GM19328 (cell line): ENCODE measurements around the gene PRKAG2.

Experiments
- ATAC-seq: cut with Tn5 transposase; IDR thresholded peaks from one replicate; pipeline ENCODE4 v1.9.1; 2021; ENCODE audit warnings: mild to moderate bottlenecking, moderate library complexity; ENCODE audit not compliant: unreplicated experiment

The PRKAG2 gene

DNA sequence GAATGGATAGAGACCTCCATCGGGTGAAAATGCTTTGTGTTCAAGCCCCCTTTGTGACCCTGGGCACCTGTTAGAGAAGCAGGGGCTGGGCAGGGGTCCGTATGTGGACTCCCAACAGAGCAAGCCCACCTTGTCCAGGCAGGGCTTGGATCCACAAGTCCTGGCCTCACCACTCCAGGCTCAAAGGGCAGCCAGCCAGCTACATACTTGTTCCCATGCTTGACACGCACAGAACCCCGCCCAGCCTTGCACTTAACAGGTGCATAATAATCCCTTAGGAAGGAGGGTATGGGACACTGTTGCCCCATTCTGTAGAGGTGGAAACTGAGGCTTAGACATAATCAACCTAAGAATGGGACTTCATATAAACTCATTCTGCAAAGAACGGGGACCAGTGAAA is 160.6 kb downstream of the PRKAG2 start:
- ATAC-seq, result no peak

DNA sequence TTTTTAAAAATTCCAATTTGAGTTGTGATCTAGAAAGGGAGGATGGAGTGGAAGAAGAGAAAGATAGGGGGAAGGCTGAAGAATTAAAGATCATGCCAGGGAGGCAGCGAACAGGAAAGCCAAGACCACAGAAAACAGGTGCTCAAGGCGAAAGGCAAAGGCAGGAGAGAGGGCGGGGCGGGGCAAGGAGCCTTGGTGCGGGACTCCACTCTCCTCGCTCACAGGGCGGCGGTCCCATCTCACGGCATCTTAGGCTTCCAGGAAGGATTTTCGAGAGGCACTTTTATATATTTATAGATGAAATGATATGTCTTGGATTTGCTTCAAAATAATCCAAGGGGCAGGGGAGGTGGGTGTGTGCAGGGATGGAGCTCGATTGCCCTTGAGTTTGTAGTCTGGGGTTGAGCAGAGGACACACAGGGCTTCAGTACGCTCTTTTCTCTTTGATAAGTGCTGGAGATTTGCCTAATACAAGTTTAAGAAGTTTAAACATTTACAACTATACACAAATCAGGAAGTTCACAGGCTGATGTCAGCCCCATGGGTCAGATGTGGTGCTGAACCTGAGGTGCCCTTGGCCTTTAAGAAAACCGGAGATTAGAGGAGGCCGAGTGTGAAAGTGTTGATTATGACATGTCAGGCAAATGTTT is 161.1 kb downstream of the PRKAG2 start:
- ATAC-seq, result no peak

DNA sequence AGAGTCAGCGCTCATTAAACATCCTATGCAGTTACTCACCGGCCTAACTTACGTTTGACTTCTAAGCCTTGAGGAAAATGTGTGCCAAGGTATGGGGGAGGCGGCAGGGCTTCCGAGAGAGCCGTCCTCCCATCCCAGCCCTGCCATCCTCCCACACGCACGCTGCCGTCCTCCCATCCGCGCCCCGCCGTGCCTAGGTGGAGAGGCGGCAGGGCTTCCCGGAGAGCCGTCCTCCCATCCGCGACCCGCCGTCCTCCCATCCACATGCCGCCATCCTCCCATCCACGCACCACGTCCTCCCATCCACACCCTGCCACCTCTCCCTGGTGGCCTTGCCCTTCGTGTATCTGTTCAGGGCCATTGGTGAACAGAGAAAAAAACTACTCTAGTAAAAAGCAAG is 162.7 kb downstream of the PRKAG2 start:
- ATAC-seq, result no peak

DNA sequence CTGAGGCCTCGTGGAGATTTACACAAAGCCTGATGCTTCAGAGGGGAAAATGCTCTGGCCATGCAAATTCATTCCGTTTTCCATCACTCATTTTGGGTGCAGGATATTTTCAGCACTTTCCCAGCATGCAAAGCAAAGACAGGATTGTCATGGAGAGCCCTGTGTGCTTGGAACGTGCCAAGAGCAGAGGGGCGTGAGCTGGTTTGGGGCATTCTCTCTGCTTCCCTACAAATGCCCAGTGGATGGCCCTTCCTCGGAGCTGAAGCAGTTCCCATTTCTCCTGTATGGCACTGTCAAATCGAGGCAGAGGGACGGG is 164.1 kb downstream of the PRKAG2 start:
- ATAC-seq, result no peak

DNA sequence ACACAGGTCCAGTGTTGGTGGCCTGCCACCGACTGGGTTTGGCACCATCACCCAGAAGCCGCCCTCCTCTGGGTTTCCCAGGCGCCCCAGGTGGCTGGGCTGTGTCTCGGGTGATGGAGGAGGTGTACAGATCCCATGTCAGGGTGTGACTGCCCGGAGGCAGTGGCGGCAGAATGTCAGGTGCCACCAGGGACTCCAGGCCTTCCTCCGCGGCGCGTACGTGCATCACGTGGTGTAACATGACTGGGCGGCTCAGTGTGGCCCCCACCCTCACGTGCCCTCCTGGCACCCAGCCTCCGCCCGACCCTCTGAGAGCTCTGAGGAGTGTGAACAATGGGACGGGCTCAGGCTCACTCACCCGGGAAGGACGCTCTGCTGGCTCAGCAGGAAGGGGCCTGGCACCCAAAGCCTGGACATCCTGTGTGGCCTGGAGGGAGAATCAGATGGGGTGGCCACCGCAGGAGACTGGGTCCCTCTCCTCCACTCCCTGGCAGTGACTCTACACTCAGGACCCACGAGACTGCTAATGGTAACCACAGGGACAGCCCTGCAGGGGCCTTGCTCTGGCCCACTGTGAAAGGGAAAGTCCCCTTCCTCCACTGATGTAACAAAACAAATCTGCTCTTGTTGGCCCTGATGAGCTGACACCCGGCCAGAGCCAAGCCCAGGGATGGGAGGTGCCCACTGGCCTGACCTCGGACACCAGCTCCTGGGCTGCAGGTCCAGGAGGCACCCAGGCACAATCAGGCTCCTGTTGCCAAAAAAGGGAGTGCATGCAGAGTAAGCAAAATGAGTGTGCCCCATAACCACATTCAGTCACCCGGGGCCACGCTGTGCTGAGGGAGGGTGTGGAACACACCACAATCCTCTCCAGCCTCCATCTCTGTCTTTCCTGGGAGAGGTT is 164.8 kb downstream of the PRKAG2 start:
- ATAC-seq, result no peak

DNA sequence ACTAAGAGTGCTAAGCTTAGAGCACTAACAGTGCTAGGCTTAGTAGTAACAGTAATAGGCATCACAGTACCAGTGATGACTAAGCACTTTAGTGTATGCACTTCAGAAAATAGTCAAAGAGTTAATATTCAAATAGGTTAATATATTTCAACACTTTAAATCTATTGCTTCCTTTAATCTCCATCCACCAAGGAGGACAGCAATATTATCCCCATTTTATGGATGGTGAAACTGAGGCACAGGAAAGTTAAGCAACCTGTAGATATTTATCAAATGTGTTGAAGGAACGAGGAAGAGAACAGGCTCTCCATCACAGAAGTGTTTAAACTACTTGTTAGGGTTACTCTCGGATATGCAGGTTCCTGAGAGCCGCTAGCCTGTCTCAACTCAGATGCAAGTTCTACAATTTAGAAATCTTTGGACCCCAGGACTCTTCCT is 165.5 kb downstream of the PRKAG2 start:
- no peak for ATAC-seq

DNA sequence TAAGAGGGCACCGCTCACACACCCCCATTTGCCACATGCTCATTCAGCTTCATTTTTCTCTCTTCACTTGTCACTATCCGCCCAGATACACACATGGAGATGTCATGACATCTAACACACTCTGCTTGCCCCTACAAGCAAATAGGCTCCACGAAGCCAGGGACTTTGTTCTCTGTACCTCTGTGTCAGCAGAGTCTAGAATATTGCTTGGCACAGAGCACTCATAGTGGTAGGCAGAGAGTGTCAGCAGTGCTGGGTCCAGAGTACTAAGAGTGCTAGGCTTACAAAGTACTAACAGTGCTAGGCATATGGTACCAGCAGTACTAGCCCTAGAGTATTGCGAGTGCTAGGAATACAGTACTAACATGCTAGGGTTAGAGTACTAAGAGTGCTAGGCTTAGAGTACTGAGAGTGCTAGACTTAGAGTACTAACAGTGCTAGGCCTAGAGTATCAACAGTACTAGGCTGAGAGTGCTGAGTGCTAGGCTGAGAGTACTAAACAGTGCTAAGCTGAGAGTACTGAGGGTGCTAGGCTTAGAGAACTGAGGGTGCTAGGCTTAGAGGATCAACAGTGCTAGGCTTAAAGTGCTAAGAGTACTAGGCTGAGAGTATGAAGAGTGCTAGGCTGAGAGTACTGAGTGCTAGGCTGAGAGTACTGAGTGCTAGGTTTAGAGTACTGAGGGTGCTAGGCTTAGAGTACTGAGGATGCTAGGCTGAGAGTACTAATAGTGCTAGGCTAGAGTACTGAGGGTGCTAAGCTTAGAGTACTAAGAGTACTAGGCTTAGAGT is 166.1 kb downstream of the PRKAG2 start:
- ATAC-seq, result no peak

DNA sequence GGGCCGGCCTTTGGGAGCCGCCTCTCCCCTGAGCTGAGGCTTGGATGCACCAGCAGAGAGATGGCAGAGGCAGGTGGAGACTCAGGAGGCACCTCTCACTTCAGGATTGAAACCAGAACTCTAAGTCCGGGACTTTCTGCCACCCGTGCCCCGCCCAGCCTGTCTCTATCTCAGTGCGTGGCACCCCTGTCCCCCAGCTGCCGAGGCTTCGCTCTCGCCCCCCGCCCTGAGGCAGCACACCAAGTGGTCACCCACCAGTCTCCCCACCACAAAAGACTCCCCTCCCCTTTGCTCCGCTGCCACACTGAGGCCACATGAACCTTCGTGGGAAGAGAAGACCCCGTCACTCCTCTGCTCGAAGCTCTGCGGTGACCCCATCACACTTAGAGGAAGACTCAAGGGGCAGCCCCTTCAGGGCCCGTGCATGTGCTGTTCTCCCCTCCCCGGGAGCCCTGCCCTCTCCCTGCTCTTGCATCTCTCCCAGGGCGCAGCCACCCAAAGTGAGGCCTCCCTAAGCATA is 166.7 kb downstream of the PRKAG2 start:
- no peak for ATAC-seq

DNA sequence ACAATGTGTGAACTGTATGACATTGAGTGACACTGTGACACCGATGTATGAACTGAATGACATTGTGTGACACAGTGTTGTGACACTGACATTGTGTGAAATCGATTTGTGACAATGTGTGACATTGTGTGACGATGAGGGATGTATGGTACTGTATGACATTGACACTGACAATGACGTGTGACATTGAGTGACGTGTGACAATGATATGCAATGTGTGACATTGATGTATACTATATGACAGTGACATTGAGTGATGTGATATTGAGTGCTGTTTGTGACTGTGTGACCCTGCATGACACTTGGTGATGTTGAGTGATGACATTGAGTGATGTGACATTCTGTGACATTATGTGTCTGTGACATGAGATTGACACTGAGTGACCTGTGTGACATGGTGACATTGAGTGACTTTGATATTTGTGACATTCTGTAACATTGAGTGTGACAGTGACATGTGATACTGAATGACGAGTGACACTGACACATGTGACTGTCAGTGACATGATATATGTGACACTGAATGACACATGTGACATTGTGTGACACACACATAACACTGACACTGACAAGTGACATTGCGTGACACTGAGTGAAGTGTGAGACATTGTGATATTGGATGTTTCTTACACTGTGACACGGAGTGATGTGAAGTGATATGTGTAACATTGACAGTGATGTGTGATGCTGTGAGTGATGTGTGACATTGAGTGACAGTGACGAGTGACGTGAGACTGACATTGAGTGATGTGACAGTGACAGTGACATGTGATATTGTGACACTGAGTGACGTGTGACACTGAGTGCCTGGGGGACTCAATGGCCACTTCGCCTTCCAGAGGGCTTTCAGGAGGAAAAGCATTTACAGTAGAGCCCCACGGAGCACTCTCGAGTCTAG is 167.5 kb downstream of the PRKAG2 start:
- no peak for ATAC-seq

DNA sequence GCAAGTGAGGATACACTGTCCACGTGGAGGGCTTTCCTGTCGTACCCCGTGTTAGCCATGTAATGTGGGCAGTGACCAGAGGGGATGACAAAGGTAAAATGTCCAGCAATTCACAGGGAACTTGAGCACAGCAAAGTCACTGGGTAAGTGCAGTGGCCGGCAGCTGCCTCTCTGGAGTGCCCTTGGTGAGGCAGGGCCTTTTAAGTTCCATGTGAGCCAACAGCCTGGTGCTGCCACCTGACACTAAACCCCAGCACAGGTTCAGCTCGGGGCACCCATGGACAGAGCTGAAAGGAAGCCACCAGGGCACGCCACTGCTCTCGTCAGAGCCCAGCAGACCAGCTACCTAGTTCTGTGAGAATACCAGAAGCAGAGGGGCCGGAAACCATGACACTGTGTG is 168.3 kb downstream of the PRKAG2 start:
- ATAC-seq, result no peak

DNA sequence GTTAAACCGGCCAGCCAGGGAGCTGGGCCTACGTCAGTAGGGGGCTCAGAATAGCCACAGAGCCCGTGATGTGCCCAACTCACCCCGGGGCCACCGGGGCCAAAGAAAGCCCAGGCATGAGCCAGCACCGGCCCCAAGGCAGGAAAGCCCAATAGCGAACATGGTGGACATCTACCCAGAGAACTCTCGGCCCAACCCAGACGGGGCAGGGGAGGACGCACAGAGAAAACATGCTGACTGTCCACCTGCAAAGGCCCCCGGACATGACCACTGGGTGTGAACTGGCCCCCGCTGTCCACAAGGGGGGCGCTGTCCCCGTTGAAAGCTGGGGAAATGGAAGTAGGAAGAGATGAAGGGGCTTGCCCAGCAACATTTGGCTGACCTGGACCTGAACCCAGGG is 169.2 kb downstream of the PRKAG2 start:
- no peak for ATAC-seq

DNA sequence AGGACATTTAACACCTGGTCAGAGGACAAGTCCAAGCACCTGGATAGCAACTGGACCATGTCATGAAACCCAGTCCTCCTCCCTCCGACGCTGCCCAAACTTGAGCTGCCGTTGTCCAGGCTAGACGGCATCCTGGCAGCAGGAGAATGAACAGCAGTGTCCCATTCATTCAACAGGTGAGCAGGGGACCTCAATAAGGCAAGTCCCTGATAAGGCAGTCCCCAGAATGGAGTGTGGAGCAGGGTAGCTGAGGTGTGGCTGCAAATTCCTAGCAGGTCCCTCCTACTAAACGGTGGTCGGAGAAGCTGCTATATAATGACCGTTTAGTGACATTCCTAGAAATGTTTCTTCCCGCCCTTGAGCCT is 169.8 kb downstream of the PRKAG2 start:
- ATAC-seq, result no peak

DNA sequence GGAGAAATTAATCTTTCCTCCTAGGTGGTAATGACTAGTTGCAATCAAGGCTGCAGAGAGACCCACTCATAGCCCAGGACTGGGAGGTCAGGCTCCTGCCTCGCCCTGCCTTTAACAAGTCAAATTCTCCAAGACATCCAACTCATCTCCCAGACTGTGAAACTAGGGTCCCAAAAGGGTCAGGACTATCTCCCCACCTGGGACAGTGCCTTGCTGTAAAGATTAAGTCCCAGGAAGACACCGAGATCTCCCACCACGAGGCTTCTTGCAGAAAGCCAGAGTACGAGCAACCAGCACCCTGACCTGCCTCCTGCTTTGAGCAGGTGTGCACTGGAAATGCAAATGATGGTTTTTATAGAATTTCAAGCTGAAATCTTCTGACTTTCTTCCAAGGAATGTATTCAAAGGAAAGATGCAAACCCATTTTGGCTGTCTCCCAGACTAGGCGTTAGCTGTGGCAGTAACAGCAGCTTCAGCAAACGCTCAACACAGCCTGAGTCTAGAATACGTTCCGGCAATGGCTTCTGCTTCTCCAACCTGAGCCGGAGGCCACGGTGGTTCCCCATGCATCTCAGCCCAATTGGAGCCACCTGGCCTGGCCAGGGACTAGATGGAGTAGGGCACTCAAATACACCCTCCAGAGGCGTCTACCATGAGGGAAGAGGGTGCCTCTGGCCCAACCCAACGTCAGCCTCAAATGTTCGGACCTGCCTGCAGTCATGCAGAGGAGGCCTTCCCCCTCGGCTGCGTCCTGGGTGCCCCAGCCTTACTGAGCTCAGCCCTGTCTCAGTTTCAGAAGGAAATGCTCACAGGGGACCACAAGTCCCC is 170.4 kb downstream of the PRKAG2 start:
- no peak for ATAC-seq

DNA sequence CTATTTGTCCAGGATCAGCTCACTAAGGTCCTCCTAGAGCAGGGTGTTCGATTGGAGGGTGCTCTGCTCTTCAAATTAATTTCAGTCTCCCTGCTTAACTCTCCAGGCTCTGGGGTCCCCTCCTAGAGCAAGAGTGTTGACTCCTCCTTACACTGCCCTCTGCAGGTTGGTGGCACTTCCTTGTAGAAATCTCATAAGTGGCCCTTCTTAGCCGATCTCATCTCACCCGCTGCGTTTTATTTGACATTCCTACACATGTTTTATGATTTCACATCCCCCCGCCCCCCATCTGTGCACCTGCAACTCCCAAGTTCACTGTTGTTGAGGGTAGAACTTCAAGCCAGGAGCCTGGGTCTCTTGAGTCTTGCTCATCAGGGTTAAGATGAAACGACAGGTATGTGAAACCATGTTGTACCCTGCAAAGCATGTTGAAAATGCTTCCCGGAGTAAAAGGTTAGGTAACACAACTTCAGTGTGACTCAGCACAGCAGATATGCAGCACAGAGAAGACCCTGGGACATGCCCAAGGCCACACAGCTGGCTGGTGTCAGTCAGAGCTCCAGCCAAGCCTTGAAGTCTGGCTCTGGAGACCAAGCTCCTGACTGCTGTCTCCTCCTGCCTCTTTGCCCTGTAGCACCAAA is 171.2 kb downstream of the PRKAG2 start:
- no peak for ATAC-seq

DNA sequence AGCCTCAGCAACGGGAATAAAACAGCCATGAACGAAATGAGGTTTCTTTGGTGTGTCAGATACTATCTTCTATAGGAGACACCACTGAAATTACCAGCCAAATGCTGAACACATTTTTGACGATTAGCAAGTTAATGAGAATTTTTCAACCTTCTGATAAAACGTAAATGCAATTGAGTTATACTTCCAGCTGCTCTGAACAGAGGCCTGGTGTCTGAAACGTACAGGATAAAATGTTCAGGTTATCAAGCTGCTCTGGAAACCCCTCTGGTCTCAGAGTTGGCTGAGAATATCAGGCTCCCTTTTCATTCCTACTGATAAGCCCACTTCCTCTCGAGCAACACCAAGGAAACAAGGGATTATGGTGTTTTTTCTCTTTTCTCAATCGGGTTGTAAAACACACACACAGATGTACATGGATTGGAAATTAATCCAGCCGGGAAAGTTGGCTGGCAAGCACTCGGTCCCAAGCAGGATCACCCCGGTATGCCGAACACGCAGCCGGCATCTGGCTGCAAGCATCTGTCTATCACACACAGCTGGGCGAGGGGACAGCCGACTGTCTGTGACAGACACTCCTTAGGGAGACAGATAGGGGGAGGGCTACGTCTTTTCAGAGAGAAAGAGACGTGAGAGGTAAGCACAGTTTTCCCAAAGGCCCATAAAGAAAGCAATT is 171.8 kb downstream of the PRKAG2 start:
- ATAC-seq, result no peak

DNA sequence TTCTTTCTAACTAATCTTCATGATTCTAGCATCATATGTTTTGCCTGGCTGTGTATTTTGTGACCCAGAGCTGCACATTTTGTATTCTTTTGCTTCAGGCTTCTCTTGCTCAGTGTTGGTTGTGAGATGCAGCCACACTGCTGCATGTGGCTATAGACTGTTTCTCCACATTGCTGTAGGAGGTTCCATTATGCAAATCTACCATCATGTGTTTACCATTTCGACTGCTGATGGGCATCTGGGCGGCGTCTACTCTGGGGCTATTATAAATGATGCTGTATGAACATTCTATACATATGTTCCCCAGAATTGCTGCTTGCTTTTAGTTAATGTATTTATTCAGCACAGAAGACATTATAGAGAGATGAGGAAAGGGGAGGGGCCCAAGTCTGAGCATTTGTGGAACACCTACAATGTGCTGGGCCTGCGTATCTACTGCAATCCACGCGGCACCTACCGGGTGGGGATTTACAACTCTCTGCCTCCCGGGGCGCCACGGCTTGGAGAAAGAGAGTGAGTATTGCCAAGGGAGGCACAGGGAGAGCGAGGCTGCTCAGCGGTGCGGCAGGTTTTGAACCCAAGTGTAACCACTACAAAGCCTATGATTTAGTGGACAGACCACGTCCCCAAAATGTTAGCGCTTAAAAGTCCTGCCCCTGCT is 172.5 kb downstream of the PRKAG2 start:
- no peak for ATAC-seq

DNA sequence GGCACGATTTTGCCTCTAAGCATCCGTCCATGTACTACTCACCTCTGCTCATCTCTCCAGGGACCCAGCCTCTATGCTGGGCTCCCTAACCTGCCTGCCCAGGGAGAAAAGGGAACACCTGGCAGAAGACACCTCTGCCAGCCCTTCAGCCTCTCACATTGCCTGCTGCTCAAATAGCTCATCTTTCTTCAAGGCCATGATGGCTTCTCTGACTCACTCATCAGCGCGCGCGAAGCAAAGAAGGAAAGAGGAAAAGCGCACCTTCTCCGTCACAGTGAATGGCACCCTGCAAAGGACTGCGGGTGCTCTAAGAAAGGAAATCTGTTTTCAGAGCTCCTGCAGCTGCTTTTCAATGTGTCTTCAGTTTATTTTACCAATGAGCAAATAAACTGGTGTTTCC is 174.0 kb downstream of the PRKAG2 start:
- ATAC-seq, result no peak

DNA sequence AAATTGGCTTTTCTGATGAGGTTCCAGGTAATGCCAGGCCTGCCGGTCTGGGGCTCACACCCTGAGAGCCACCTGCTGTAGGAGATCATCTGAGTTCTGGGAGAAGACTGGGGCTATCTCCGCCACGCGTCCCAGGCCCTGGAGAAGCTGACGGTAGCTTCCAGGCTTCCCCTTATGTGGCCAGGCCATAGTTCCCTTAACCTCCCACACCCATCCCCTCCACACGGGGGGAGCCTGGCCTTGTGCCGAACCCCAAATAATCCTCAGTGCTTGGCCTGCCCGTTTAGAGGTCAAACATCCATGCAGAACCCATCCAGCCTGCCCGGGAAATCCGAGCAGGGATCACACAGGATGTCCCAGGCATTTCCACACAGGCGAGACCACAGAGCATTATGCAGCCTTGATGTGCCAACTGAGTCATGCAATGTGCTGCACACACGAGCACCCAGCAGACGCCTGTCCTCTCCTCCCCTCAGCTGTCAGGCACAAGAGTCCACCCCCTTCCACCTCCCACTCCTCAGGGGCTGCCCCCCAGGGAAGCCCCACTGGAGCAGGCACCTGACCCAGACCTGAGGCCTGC is 176.2 kb downstream of the PRKAG2 start:
- no peak for ATAC-seq
